Measurements from ENCODE around the gene EPHB6. TPM values are rescaled to one million over a fixed set of nuclear protein-coding genes. Genes with fewer than 3 reads are reported as not detected.

Gene EPHB6
- total RNA-seq, 1 experiment from 2014 or later, result 39.2 TPM

DNA sequence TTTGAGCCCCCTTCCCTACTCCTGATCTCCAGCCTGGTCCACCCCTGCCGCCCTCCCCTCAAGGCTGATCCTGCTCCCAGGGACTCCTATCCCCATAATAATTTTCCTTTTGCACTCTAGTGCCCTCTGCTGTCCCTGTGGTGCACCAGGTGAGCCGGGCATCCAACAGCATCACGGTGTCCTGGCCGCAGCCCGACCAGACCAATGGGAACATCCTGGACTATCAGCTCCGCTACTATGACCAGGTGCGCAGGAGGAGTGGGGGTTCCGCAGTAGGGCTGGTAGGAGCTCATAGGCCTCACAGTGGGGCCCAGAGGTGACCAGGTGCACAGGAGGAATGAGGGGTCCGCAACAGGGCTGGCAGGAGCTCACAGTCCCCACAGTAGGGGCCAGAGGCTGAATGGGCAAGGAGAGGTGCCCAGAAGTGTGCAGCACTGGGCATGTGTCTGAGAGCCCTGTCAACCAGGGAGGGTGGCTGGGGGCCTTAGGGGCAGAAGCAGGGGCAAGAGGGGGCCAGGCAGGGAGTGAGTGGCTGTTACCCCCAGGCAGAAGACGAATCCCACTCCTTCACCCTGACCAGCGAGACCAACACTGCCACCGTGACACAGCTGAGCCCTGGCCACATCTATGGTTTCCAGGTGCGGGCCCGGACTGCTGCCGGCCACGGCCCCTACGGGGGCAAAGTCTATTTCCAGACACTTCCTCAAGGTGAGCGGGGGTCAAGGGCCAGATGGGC, 11.7 kb downstream of the EPHB6 start:
- intact Hi-C loops (cut with micrococcal nuclease; ENCODE audit: unreplicated experiment), result loop anchor here (2.0 to 5.0 kb wide), 2 partner anchors 234 to 332 kb away; no protein-coding TSS in a partner anchor
- Histone ChIP-seq H2AFZ (no peak overlapping the region), H3K27me3 (ENCODE audit: insufficient read depth, low read depth) (no peaks in the 10 kb centered on the region), H3K9me2 (ENCODE audit: insufficient read depth) (no peaks in the 10 kb centered on the region), H4K20me1 (ENCODE audit: insufficient read depth) (no peaks in the 10 kb centered on the region), H3K27ac (no peak overlapping the region), H3K4me3 (no peak overlapping the region), H3K4me2 (no peak overlapping the region), H3K36me3 (ENCODE audit: low read depth) (peaks cover 22% of the 10 kb centered on the region; the same call in 1 of the 2 replicates), H3F3A (ENCODE audit: insufficient read depth, low read depth) (no peaks in the 10 kb centered on the region), H3K4me1 (replicated peaks; ENCODE audit: insufficient read depth) (no peaks in the 10 kb centered on the region), H3K9me3 (ENCODE audit: insufficient read depth, low read depth) (no peaks in the 10 kb centered on the region), H3K79me2 (ENCODE audit: low read depth) (no peaks in the 10 kb centered on the region)
- no TSS peak for BruUV-seq (replicated peaks)
- POLR2A ChIA-PET (ENCODE audit: unreplicated experiment), result interaction anchor here (0.6 kb wide), 1 partner anchor 435 kb away, joined by 3 read pairs; no protein-coding TSS in a partner anchor
- no peak for TF ChIP-seq EZH2 (IDR thresholded peaks at IDR 0.05; ENCODE audit: low read depth)
- TF ChIP-seq, protein P1, sequence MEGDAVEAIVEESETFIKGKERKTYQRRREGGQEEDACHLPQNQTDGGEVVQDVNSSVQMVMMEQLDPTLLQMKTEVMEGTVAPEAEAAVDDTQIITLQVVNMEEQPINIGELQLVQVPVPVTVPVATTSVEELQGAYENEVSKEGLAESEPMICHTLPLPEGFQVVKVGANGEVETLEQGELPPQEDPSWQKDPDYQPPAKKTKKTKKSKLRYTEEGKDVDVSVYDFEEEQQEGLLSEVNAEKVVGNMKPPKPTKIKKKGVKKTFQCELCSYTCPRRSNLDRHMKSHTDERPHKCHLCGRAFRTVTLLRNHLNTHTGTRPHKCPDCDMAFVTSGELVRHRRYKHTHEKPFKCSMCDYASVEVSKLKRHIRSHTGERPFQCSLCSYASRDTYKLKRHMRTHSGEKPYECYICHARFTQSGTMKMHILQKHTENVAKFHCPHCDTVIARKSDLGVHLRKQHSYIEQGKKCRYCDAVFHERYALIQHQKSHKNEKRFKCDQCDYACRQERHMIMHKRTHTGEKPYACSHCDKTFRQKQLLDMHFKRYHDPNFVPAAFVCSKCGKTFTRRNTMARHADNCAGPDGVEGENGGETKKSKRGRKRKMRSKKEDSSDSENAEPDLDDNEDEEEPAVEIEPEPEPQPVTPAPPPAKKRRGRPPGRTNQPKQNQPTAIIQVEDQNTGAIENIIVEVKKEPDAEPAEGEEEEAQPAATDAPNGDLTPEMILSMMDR (conservative IDR thresholded peaks at IDR 0.05), result peak; percentile 83
- DNase-seq, result peak; percentile 36 to 59
- CTCF ChIA-PET, result interaction anchor here (0.5 to 1.1 kb wide), 5 partner anchors 83 to 543 kb away, joined by 3 to 13 read pairs (median 4); no protein-coding TSS in a partner anchor

- intact Hi-C loops (cut with micrococcal nuclease; ENCODE audit: unreplicated experiment), result loop anchor here (2.0 to 5.0 kb wide), 2 partner anchors 235 to 332 kb away; no protein-coding TSS in a partner anchor
- Histone ChIP-seq H3K4me3 (no peak overlapping the region), H3K4me2 (no peak overlapping the region), H4K20me1 (ENCODE audit: insufficient read depth) (no peaks in the 10 kb centered on the region), H3K36me3 (ENCODE audit: low read depth) (peaks cover 22% of the 10 kb centered on the region; the same call in 1 of the 2 replicates), H3K79me2 (ENCODE audit: low read depth) (no peaks in the 10 kb centered on the region), H3K27me3 (ENCODE audit: insufficient read depth, low read depth) (no peaks in the 10 kb centered on the region), H3K27ac (no peak overlapping the region), H3F3A (ENCODE audit: insufficient read depth, low read depth) (peaks cover 2% of the 10 kb centered on the region; the same call in 1 of the 2 replicates), H2AFZ (no peak overlapping the region), H3K9me2 (ENCODE audit: insufficient read depth) (no peaks in the 10 kb centered on the region), H3K4me1 (replicated peaks; ENCODE audit: insufficient read depth) (no peaks in the 10 kb centered on the region), H3K9me3 (ENCODE audit: insufficient read depth, low read depth) (no peaks in the 10 kb centered on the region)
- DNase-seq, result peak in 1 of 2 experiments; percentile 8
- CTCF ChIA-PET, result no interaction called here
- BruUV-seq (replicated peaks), result no TSS peak
- POLR2A ChIA-PET (ENCODE audit: unreplicated experiment), result no interaction called here
- TF ChIP-seq, protein P1 (conservative IDR thresholded peaks at IDR 0.05), result no peak
- no peak for TF ChIP-seq EZH2 (IDR thresholded peaks at IDR 0.05; ENCODE audit: low read depth)
Observed at GRCh38 chr7:142867097-142867378, 12.2 kb downstream of the EPHB6 start.

- no peak overlapping the region for H3K27ac ChIP-seq
- H4K20me1 ChIP-seq (ENCODE audit: insufficient read depth), result no peaks in the 10 kb centered on the region
- no peak overlapping the region for H3K4me3 ChIP-seq
- intact Hi-C loops (cut with micrococcal nuclease; ENCODE audit: unreplicated experiment), result loop anchor here (2.0 to 5.0 kb wide), 2 partner anchors 235 to 333 kb away; no protein-coding TSS in a partner anchor
- H3K4me1 ChIP-seq (replicated peaks; ENCODE audit: insufficient read depth), result no peaks in the 10 kb centered on the region
- H3K9me2 ChIP-seq (ENCODE audit: insufficient read depth), result no peaks in the 10 kb centered on the region
- no peak overlapping the region for H3K4me2 ChIP-seq
- H3K36me3 ChIP-seq (ENCODE audit: low read depth), result peaks cover 16% of the 10 kb centered on the region; the same call in 1 of the 2 replicates
- H3K79me2 ChIP-seq (ENCODE audit: low read depth), result no peaks in the 10 kb centered on the region
- no TSS peak for BruUV-seq (replicated peaks)
- TF ChIP-seq, protein P1 (conservative IDR thresholded peaks at IDR 0.05), result no peak
- no peak for TF ChIP-seq EZH2 (IDR thresholded peaks at IDR 0.05; ENCODE audit: low read depth)
- H3K27me3 ChIP-seq (ENCODE audit: insufficient read depth, low read depth), result no peaks in the 10 kb centered on the region
- CTCF ChIA-PET, result no interaction called here
- DNase-seq, result peak in 1 of 2 experiments; percentile 10
- POLR2A ChIA-PET (ENCODE audit: unreplicated experiment), result no interaction called here
- H2AFZ ChIP-seq, result no peak overlapping the region
- H3F3A ChIP-seq (ENCODE audit: insufficient read depth, low read depth), result peaks cover 6% of the 10 kb centered on the region; the same call in 1 of the 2 replicates
- H3K9me3 ChIP-seq (ENCODE audit: insufficient read depth, low read depth), result no peaks in the 10 kb centered on the region
Observed at GRCh38 chr7:142867398-142868187, 12.7 kb downstream of the EPHB6 start.

Data from PC-9 (cell line).